HG03280 (cell line): Measurements from ENCODE around the gene PRKCZ.

Experiments
- ATAC-seq: cut with Tn5 transposase; IDR thresholded peaks from one replicate; pipeline ENCODE4 v1.9.1; 2021; ENCODE audit warnings: mild to moderate bottlenecking, moderate library complexity; ENCODE audit not compliant: unreplicated experiment

The PRKCZ gene

DNA sequence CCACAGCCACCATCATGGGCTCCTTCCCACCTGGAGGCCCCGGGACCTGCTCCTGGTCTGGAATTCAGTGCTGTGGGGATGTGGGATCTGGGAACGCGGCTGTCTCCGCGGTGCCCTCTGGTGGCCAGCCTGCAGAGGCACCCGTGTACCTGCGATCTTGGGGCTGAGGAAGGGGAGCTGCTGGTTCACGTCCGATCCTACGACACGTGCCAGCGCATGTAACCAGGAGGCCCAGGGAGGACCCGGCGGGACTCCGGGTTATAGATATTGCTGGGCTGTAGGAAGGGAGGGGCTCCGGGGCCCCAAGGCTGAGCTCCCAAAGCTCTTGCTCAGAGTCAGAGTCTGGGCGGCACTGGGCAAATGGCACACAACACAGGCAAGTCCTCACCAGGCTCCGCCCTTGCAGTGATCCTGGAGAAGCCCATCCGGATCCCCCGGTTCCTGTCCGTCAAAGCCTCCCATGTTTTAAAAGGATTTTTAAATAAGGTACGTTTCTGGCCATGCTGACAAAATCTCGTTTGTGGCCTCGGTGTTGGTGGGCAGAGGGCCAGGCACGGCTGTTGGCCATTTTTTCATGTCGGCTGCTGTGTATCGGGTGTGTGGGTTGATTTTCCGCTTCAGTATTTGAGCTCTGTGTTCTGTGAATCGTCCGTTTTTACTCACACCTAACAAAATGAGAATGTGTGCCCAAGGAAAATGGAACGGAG, 124.3 kb downstream of the PRKCZ start:
- no peak for ATAC-seq

DNA sequence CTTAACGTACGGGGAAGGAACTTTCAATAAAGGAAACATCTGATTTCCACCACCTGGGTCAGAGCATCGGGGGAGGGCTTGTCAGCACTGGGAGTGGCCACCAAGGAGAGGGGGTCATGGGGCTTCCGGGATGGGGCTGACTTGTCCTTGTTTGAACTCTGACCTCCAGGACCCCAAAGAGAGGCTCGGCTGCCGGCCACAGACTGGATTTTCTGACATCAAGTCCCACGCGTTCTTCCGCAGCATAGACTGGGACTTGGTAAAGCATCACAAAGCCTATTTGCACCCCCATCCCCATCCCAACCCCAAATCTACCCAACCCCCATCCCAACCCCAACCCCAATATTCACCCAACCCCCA, 124.8 kb downstream of the PRKCZ start:
- no peak for ATAC-seq

DNA sequence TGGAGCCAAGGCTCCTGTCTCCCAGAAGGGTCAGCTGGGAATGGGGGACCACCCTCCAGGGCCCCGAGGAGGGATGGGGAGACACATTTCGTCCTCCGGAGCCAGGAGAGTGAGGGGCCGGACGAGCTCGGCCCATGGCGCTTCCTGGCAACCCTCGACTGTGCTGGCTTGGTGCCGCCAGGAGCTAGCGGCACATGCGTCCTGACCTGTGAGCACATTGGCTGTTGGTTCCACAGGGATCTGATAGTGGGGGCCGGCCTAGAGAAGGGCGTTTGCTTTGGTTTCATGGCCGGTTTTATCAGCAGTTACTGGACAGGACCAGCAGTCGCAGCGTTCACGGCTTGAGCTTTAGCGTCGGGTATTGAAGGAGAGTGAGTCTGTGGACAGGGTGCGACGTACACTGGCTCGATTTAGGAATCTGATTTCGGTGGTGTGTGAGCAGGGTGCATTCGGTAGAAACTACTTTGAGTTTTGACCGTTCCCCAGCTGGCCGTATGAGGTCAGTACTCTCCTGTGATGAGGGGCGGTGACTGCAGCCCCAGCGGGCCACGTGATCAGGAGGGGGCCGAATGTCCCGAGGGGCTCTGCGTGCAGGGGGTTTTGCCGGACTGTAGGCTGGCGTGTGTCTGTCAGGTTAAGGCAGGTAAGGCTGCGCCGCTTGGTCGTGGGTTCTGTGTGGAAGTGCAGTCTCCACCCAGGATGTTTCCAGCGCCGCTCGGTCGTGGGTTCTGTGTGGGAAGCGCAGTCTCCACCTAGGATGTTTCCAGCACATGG, 125.7 kb downstream of the PRKCZ start:
- ATAC-seq, result no peak

DNA sequence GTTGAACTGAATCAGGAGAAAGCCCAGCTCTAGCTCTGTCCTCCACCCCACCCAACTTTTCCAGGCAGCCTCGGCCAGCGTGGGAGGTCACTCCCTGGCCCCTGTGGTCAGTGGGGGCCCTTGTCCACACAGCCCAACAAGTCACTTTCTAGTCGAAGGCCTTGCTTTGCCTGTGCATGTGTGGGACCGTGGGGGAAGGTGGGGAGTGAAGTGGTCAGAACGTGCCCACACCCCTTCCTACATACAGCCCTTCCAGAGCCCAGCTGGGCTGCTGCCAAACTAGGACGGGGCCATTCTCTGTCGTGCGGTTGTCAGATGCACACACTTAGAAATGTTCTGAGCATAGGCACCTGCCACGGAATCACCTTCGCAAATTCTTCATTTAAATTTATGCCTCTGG, 126.4 kb downstream of the PRKCZ start:
- no peak for ATAC-seq

DNA sequence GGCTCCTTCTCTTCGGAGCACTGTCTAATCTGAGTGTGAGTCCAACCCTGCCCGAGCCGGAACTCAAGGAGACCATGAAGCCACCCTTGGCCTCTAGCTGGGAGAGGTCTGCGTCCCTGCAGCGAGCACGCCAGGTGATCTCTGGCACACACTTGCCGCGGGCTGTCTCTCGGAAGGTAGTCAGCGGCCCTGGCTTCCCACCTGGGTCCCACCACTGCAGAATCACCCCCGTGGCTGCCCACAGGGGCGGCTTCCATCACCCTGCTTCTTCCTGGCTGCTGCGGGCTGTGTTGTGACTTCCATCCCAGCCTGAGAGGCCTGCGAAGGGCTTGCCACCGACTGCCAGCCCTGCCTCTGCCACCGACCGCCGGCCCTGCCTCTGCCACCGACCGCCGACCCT, 127.3 kb downstream of the PRKCZ start:
- ATAC-seq, result no peak

DNA sequence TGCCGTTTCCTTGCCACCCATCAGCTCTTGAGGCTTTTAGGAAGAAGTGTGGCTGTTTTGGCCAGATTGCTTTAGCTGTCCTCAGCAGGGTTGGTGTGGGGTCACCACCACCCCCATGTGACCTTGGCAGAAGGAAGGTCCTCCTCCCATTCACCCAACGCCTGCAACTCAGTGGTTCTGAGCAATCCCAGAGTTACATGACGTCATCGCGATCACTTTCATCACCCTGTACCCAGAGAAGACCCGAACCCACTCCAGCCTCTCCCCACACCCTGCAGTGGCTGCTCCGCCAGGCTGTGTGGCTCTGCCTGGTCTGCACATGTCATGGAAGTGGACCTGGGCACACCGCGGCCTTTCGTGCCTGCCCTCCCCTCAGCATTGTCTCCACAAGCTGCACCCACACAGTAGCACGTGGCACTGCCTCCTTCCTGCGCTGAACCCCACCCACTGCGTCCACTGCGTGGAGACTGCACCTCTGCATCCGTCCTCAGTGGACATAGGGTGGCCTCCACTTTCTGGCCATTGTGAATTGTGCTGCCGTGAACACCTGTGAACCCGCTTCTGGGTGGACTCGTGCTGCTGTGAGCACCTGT, 127.8 kb downstream of the PRKCZ start:
- no peak for ATAC-seq

DNA sequence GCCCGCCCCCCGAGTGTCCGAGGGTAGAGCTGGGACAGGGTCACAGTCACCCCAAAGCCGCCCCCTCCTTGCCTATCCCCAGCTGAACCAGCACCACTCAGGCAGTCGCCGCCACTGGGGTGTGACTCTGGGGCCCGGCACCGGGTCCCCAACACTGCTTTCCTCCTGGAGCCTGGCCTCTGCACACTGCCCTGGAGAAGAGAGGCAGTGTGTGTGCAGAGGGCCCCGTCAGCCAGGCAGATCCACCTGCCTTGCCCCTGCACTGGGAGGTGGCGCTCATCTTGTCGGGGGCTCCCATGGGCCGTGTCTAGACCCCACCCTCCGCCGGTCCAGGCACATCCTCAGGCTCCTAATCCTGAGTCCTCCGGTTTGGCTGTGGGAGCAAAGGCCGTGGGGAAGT, 128.7 kb downstream of the PRKCZ start:
- ATAC-seq, result no peak

DNA sequence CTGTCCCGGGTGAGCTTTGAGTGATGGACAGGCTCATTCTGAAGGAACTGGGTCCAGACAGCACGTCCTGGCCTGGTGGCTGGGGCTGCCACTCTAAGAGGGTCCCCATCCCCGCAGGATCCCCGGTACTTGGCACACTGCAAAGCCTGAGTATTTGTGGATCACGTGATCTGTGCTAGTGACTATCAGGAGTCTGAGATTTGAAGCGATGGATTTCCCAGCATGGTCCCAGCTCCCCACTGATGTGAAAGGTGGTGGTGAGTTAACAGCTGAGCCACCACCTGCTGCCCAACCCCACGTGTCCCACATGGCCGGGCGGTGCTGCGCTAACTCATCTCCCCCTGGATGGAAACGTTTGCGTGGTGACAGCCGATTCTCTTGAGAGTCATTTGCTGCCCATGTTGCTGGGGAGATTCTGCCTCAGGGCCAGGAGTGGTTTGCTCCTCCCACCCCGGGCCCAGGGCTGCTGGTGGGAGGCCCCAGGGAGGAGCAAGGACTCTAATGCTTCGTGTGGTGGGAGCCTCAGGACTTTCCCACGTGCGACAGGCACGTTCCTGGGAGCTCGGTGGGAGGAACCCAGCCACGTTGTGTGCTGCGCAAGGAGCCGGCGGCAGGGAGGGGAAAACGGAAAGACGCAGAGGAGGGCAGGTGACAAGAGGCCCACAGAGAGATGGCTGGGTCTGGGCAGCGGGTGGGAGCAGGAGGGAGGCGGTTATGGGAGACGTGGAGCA, 129.2 kb downstream of the PRKCZ start:
- no peak for ATAC-seq

DNA sequence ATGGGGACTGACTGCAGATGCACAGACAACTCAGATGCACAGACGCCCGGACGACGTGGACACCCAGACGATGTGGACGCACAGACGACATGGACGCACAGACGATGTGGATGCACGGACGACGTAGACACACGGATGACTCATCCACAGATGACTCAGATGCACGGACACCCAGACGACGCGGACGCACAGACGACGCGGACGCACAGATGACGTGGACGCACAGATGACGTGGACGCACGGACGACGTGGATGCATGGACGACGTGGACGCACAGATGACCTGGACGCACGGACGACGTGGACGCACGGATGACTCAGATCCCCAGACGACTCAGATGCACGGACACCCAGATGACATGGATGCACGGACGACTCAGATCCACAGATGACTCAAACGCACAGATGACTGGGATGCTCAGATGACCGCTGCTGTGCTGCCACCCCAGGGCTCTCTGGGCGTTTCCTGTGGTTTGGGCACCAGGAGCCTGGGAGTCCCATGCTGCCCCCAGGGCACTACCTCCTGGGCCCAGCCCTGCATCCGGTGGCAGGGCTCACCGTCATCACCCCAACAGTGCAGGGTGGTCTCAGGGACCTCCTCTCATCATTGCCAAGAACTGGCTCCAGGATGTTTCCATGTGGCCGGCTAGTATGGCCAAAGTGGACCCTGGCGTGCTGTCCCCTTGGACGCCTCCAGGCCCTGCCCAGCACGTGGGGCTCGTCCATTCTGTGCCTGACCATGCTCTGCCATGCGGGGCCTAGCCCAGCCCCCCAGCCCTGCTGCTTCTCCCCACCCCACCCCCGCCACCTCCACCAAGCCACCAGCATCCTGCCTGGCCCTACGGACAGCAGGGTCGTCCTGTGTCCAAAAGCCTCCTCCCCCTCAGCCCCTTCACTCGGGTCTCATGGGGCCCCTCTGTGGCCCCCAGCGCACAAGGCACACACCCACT, 130.4 kb downstream of the PRKCZ start:
- no peak for ATAC-seq

DNA sequence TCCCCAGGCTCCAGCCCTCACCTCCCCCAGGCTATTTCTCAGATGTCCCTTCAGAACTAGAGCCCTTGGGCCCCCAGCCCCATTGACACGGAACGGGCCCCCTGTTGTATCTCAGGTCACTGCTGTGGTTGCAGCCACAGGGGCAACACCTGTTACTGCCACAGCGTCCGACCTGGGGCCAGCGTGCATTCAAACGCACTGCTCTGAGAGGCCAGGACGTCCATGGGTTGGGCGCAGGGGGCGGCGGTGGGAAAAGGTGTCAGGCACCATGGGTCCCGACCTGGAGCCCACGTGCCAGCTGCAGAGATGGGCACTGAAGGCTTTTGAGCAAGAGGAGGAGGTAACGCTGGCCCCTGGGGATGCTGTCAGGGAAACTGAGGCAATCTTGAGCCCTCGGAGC, 131.1 kb downstream of the PRKCZ start:
- ATAC-seq, result no peak

DNA sequence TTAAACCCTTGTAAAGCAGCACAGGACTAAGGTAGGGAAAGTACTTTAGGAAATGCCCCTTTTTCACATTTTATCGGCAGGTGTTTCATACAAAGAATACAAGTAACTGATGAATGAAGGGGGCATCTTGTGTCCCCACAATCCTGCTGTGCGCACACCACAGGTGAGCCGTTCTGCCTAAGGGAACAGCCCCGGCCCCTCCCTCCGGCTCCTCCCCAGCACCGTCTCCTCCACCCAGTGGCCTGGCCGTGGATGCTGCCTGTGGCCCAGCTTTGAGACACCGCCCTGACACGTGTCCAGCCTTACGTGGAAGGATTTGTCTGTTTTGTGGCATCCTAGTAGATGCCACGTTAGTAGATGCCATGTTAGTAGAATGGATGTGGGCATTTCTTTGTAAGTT, 131.5 kb downstream of the PRKCZ start:
- ATAC-seq, result no peak

DNA sequence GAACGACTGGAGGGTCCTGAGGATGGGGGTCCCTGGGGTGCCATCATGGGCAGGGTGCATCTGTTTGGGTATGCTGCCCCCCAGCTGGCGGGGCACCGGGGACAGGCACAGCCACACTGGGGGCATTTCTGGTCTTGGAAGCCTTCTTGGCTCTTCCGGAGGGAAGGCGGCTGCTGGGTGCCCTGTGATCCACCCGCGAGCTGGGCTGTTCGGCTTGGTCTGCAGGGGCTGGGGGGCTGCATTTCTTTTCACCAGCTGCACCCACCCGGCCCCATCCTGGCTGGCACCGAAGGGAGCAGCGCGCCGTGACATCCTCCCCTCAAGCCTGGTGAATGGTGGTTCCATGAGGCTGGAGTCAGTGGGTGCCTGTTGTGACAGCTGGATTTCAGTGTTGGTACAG, 132.2 kb downstream of the PRKCZ start:
- ATAC-seq, result no peak

DNA sequence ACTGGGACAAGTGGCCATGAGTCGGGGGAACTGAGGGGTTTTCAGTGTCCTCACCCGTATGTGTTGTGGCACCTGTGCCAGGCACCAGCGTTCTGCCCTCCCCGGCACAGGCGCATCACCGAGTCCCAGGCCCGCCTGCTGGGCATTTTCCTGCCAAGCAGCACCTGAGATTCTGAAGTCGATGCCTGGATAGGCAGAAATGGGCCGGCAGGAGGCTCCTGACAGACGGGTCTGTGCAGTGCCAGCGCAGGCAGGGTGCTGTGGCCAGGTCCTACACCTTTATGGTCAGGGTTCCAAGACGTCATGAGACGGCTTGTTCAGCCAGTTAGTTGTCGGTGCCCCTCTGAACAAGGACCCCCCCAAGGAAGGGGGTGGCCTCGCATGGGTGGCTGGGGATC, 133.7 kb downstream of the PRKCZ start:
- ATAC-seq, result no peak

DNA sequence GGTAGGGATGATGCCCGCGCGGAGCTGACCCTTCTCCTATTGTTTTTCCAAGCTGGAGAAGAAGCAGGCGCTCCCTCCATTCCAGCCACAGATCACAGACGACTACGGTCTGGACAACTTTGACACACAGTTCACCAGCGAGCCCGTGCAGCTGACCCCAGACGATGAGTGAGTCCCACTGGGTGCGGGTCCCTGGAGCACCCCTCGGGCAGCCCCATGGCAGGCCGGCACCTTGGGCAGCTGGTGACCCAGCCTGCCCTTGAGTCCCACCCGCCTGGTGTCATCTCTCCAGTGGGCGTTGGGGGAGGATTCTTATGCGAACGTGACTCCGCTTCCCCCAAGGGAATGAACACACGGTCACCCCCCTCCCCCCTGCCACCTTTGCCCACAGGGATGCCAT, 134.3 kb downstream of the PRKCZ start:
- ATAC-seq, result no peak

DNA sequence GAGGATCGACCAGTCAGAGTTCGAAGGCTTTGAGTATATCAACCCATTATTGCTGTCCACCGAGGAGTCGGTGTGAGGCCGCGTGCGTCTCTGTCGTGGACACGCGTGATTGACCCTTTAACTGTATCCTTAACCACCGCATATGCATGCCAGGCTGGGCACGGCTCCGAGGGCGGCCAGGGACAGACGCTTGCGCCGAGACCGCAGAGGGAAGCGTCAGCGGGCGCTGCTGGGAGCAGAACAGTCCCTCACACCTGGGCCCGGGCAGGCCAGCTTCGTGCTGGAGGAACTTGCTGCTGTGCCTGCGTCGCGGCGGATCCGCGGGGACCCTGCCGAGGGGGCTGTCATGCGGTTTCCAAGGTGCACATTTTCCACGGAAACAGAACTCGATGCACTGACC, 134.7 kb downstream of the PRKCZ start:
- no peak for ATAC-seq

DNA sequence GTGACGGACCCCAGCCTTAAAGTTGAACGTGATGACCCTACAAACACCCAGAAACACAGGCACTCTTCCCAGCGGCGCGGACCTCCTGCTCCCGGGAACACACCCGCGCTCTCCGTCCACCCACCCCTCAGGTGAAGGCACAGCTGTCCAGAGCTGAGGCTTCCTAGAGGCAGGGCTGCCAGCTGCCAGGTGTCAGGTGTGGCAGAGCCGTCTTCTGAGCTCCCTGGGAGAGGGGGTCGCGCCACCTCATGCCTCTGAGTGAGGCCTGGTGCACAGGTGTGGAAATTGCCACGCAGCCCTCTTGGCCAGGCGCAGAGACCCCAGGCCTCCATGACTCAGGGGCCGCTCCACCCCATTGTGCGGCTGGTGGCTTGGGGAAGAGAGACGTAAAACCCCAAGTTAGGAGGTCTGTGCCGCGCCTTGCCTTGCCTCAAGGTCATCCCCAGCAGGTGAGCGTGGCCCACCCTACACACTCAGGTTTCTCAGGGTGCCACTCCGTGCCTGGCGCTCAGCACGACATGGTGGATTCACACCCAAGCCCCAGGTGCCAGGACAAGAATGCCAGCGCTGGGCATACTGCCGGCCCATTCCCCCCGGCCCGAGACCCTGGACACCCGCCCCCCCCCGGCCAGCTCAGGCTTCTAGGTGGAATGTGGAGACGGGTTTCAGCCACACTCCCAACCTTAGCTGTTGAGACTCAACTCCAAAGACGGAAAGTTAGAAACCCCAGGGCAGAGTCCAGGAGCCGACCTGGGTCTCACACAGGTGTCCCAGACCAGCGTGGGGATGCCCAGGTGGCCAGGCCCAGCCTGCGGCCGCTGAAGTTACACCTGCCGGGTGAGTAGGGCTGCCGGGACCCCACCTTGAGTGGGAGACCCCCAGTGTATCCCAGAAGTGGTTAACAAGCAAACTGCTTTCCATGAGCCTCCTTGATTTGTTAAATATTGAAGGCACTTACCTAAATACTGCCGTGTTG, 136.0 kb downstream of the PRKCZ start:
- ATAC-seq, result no peak

DNA sequence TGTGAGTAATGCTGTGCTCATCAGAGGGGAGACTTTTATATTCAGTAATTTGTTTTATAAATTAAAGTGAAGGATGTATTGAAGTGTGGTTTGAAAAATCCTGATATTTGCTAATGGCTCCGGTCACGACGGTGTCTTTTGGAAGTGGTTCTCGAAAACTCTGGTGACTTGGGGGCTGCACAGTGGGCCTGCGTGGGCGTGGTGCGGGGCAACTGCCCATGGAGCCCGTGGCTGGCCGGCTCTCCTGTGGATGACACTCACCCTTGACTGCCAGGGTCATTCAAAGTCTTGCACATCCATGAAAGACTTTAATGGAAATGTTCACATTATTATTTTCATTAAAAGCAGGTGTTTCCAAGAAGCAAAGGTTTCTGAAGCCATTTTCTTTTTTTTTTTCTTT, 136.7 kb downstream of the PRKCZ start:
- no peak for ATAC-seq

DNA sequence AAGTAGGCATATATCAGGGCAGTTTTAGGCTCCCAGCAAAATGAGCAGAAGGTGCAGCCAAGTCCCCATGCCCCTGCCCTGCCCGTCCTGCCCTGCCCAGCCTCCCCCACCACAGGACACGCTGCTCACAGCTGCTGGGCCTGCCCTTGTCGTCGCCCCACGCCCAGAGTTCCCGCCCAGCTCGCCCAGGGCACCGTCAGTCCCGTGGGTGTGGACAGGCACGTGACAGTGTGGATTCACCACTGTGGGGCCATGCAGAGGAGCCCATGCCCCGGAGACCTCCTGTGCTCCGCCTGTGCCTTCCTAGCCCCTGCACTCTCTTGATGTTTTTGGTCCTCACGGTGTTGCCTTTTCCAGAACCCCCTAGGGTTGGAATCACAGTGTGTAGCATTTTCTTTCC, 137.4 kb downstream of the PRKCZ start:
- no peak for ATAC-seq

DNA sequence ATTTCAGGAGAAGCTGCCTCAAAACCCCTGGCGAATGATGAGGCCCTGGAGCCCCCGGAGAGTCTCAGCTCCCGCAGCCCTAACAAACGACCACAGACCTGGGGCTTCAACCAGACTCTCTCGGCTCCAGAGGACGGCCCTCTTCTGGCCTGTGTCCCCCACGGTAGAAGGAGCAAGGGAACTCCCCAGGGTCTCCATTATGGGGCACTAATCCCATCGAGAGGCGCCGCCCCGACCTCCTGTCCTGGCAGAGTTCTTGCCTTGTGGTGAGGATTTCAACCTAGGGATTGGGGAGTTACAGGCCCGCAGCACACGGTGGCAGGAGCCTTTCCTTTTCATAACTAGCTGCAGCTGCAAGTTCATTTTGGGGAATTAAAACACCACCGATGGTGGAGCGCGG, 138.1 kb downstream of the PRKCZ start:
- no peak for ATAC-seq
